ENCODE data around the gene NDUFB10.
A peak's percentile ranks its signal among the peaks of the same experiment; 100 is the strongest.

The NDUFB10 gene

DNA sequence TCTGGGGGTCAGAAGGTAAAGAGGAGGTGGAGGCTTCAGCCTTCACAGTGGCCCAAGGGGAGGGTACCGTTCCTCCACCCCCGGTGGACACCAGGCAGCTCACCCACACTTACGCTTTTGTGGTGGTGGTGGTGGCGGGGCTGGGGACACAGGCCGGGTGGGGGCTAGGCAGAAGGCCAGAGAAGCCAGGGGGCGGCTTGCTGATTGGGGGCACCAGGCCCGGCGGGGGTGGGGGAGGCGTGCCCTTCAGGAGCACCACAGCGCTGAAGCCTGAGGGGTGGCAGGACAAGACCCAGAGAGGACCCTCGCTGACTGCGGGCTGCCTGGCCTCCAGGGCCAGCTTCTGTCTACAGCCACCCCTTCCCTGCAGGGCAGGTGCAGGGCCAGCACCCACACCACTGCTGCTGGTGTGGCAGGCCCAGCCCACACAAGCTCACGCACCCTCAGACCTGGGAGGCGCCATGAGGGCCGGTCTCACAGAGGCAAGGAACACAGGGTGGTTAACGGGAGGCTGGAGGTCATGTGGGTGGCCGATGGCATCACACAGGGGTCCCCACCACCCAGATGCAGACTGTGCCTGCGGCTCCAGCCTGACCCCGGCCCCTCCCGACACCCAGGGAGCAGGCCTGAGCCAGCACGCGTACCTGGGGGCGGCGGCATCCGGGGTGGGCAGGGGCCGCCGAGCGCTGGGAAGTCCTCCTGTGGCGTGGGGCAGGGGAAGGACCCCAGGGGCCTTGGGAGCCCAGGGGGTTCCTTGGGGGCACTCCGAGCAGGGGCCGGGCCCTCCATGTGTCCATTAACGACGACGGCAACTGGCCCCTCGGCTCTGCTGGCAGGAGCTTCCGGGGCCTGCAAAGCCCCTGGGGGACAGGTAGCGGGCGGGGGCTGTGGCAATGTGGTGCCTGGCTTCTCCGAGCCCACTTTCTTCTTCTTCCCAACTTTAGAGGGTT lies 39.8 kb downstream of the NDUFB10 start:
- no peak for DNase-seq

- DNase-seq, result peak in 2 of 56 donors; percentile 12 to 28
Measured at GRCh38 chr16:1999866-2000514, 40.7 kb downstream of the NDUFB10 start.

- no peak for DNase-seq
Measured at GRCh38 chr16:2001035-2001434, 41.7 kb downstream of the NDUFB10 start.

GRCh38 chr16:2001456-2002355 lies 42.4 kb downstream of the NDUFB10 start:
- DNase-seq, result no peak

DNA sequence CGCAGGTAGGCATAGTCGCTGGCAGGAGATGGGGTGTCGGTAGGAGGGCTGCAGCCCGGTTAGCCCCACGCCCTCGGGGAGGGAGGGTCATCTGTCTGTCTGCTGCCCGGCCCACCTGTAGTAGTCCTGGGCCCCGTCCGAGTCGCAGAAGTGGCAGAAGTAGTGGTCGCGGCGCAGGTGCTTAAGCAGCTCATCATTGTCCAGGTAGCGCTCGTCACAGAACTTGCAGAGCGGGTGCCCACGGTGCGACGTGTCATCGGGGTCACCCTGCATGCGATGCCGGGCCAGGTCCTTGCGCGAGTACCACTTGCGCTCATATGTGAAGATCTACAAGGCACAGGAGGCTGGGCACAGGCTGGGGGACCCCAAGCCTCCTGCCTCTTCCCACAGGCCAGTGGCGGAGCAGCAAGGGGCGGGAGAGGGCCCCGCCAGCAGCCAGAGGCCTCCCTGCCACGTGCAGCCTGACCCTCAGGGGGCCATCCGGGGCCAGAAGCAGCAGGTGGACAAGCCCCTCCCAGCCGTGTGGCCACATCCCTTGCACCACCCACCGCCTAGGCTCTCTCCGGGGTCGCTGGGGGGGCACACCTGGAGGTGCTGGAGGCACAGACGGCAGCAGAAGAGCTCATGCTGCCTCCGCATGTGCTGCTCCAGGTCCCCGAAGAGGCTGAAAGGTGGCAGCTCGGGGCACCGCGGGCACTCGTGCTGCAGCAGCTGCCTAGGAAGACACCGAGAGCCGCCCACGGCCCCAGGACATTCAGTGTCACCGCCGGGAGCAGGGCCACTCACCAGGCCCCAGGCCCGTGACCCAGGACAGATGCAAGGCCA lies 43.3 kb downstream of the NDUFB10 start:
- no peak for DNase-seq

GRCh38 chr16:2003231-2003826 lies 44.0 kb downstream of the NDUFB10 start:
- no peak for DNase-seq

- DNase-seq, result peak in 44 of 56 donors; percentile 12 to 83 (median 38)
Measured at GRCh38 chr16:2003827-2004641, 44.7 kb downstream of the NDUFB10 start.

GRCh38 chr16:2004795-2005517 lies 45.6 kb downstream of the NDUFB10 start:
- no peak for DNase-seq

GRCh38 chr16:2005646-2006045 lies 46.3 kb downstream of the NDUFB10 start:
- peak in 1 of 56 donors; percentile 38 for DNase-seq

GRCh38 chr16:2006317-2006716 lies 47.0 kb downstream of the NDUFB10 start:
- DNase-seq, result no peak

GRCh38 chr16:2007081-2007836 lies 47.9 kb downstream of the NDUFB10 start:
- DNase-seq, result no peak

DNA sequence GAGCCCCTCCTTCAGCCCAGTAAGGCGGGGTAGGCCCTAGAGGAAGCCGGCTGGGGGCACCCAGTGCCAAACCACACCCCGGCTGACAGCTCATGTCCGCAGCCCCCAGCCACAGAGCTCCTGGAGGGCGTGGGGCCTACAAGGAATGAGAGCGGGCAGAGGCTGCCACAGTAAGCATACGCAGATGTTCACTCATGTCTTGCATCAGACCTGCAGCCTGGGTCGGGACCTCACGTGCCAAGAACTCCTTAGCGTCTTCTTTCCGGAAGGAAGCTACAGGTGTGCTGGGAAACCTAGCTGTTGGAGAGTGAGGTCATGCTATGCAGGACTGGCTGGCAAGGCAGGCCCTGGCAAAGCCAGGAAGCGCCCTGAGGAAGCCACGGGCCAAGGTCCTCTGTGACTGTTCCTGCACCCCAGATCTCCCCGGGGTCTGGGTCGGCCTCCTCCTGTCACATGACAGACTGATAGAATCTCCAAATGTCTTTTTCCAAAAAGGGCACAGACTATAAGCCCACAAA lies 48.7 kb downstream of the NDUFB10 start:
- DNase-seq, result no peak

- no peak for DNase-seq
Measured at GRCh38 chr16:2008631-2009163, 49.4 kb downstream of the NDUFB10 start.

DNA sequence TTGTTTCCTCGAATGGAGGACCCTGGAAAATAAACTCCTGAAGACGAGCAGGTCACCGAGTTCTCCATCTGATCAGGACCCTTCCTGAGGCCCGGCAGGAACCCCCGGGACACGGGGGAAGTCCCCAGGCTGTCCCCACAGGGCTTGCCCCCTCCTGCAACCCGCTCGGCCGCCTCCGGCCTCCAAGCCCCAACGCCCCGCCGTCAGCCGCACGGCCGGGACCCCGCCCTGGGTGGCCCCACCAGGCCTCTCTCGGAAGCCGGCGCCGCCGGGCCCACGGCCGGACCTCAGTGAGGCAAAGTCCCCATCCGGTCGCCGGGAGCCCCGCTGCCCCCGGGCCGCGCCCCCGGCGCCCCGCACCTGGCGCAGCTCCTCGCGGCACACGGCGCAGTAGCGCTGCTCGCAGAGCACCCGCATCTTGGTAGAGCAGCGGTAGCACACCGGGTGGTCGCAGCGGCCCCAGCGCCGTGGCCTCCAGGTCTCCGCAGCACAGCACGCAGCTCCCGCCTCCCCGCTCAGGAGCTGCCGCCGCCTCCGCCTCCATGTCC lies 49.9 kb downstream of the NDUFB10 start:
- DNase-seq, result peak in 1 of 56 donors; percentile 28

DNA sequence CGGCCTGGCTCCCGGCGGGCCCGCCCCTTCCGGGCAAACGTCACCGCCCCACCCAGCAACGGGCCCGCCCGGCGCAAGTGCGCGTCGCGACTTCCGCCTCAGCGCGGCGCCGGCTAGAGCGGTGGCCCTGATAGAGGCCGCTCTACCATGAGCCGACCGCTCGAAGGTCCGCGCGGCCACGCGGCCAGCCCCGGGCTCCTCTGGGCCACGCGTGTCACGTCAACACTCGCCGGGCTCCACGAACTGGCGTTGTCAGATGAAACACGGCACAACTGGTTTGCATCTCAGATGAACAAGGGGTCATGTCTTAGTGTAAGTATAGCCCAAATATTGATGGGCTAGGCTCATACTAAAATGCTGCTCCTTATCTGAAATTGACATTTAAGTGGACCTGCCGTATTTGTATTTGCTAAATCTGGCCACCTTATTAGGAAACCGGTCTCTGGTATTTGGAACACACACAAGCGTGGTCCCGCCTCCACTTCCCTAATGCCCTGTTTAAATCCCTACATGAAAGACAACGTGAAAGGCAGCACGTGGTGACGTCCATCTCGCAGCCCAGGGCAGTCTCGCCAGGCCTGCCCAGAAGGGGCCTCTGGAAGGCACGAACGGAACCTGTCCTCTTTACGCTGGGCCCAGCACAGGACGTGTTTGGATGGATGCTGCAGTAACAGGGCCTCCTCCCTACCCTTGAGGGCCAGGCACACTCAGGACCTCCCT lies 50.6 kb downstream of the NDUFB10 start, which contains the start of gene ZNF598:
Gene ZNF598, minus strand, starts transcription at position 31 of the 720 bp plus-strand sequence.
- DNase-seq, result peak in 54 of 56 donors; percentile 19 to 86 (median 68)

All from nucleus accumbens (tissue), 56 donors.